DND-41 (cell line): ENCODE results near the gene XPNPEP3.

Source experiments
- ATAC-seq: fragments of 200-7000 bp; cut with Tn5 transposase; 3 replicates; pipeline ENCODE4 v1.9.1; 2021; ENCODE audit warnings: low read depth; ENCODE audit not compliant: insufficient read depth
- DNase-seq: peaks from one replicate; pipeline ENCODE4 v3.0.0-alpha.2; 2020
- H2AFZ ChIP-seq: 2 replicates; pipeline ENCODE4 v1.6.0; 2012; ENCODE audit warnings: low read depth, low read length
- H3K27ac ChIP-seq: 2 replicates; pipeline ENCODE4 v1.5.1; 2012; ENCODE audit warnings: low read length, inconsistent platforms
- H3K27me3 ChIP-seq: fragments of 200-600 bp; sonication (generic); 2 replicates; pipeline ENCODE4 v1.6.0; 2012; ENCODE audit warnings: low read length, mild to moderate bottlenecking, inconsistent platforms; ENCODE audit not compliant: insufficient read depth, poor library complexity
- H3K36me3 ChIP-seq: 2 replicates; pipeline ENCODE4 v1.5.1; 2012; ENCODE audit warnings: low read length, inconsistent platforms; ENCODE audit not compliant: insufficient read depth
- H3K4me1 ChIP-seq: 2 replicates; pipeline ENCODE4 v1.5.1; 2012; ENCODE audit warnings: mild to moderate bottlenecking, low read length; ENCODE audit not compliant: insufficient read depth
- H3K4me2 ChIP-seq: 2 replicates; pipeline ENCODE4 v1.6.0; 2012; ENCODE audit warnings: mild to moderate bottlenecking, moderate library complexity, low read length, inconsistent platforms; ENCODE audit not compliant: insufficient read depth
- H3K4me3 ChIP-seq, 2 experiments: fragments of 200-600 bp in 1 of 2; shearing (Covaris generic) in 1 of 2; 2 replicates each; pipeline ENCODE4 v1.5.1; 2012 to 2016; ENCODE audit warnings: inconsistent platforms in 2 of 2, low read length in 2 of 2, mild to moderate bottlenecking in 2 of 2, low read depth in 1 of 2, moderate library complexity in 1 of 2
- H3K79me2 ChIP-seq: 2 replicates; pipeline ENCODE4 v1.6.0; 2012; ENCODE audit warnings: low read length, inconsistent platforms; ENCODE audit not compliant: insufficient read depth
- H3K9ac ChIP-seq: 2 replicates; pipeline ENCODE4 v1.6.0; 2012; ENCODE audit warnings: low read depth, mild to moderate bottlenecking, inconsistent platforms, low read length, moderate library complexity
- H3K9me3 ChIP-seq: 2 replicates; pipeline ENCODE4 v1.5.1; 2012; ENCODE audit warnings: low read length, moderate library complexity, mild to moderate bottlenecking, inconsistent platforms; ENCODE audit not compliant: insufficient read depth, severe bottlenecking
- H4K20me1 ChIP-seq: 2 replicates; pipeline ENCODE4 v1.6.0; 2012; ENCODE audit warnings: low read length; ENCODE audit not compliant: insufficient read depth
- EZH2 ChIP-seq: IDR thresholded peaks from 3 replicates; pipeline ENCODE4 v1.6.1; 2012; ENCODE audit warnings: borderline replicate concordance, low read depth, mild to moderate bottlenecking, moderate library complexity, low read length, inconsistent platforms; ENCODE audit not compliant: severe bottlenecking
- TF ChIP-seq, protein P1 (sequence below): IDR thresholded peaks from 2 replicates; pipeline ENCODE4 v1.5.1; 2012; ENCODE audit warnings: borderline replicate concordance, low read length, moderate library complexity, mild to moderate bottlenecking; ENCODE audit not compliant: poor library complexity, severe bottlenecking; ENCODE audit errors: extremely low read depth

Gene XPNPEP3

DNA sequence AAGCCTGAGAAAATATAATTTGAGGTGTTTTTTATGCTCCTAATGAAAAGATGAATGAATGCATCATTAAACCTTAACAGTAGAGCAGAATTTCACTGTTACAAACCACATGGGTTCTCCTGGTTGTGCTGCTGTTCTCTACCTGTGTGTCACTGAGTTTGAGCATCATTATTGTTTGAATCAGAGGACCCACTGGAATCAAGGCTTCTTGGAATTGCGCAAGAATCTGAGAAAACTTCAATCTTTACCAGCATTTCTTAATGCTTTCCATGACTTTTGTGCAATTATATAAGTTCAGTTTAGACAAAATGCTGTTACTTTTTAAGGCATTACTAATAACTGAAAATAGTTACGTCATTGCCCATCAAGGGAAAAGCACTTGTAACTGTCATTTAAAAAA, 75.4 kb downstream of the XPNPEP3 start:
- no peak overlapping the region for H2AFZ ChIP-seq
- H3K27ac ChIP-seq, result no peak overlapping the region
- DNase-seq (no peak), ATAC-seq (no peak)
- H3K27me3 ChIP-seq, result no peaks in the 10 kb centered on the region
- H3K79me2 ChIP-seq, result no peaks in the 10 kb centered on the region
- no peaks in the 10 kb centered on the region; the same call in 1 of the 2 replicates for H3K36me3 ChIP-seq
- H3K9ac ChIP-seq, result no peak overlapping the region
- H3K4me2 ChIP-seq, result no peak overlapping the region
- H3K9me3 ChIP-seq, result no peaks in the 10 kb centered on the region
- no peaks in the 10 kb centered on the region for H3K4me1 ChIP-seq
- no peak overlapping the region for H3K4me3 ChIP-seq
- TF ChIP-seq, protein P1, sequence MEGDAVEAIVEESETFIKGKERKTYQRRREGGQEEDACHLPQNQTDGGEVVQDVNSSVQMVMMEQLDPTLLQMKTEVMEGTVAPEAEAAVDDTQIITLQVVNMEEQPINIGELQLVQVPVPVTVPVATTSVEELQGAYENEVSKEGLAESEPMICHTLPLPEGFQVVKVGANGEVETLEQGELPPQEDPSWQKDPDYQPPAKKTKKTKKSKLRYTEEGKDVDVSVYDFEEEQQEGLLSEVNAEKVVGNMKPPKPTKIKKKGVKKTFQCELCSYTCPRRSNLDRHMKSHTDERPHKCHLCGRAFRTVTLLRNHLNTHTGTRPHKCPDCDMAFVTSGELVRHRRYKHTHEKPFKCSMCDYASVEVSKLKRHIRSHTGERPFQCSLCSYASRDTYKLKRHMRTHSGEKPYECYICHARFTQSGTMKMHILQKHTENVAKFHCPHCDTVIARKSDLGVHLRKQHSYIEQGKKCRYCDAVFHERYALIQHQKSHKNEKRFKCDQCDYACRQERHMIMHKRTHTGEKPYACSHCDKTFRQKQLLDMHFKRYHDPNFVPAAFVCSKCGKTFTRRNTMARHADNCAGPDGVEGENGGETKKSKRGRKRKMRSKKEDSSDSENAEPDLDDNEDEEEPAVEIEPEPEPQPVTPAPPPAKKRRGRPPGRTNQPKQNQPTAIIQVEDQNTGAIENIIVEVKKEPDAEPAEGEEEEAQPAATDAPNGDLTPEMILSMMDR, result no peak
- TF ChIP-seq EZH2, result no peak
- no peaks in the 10 kb centered on the region for H4K20me1 ChIP-seq

DNA sequence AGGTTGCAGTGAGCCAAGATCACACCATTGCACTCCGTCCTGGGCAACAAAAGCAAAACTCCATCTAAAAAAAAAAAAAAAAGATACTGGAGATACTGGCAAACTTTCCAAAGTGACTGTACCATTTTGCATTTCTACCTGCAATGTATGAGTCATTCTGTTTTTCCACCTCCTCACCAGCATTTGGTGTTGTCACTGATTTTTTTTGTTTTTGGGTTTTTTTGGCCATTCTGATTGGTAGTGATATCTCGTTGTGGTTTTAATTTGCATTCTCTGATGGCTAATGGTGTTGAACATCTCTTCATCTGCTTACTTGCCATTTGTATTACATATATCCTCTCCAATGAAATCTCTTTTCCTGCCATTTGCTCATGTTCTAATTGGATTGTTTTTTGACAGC, 82.3 kb downstream of the XPNPEP3 start:
- no peaks in the 10 kb centered on the region for H3K36me3 ChIP-seq
- TF ChIP-seq, protein P1, result no peak
- no peak for TF ChIP-seq EZH2
- no peak overlapping the region for H3K27ac ChIP-seq
- H4K20me1 ChIP-seq, result no peaks in the 10 kb centered on the region
- no peak for DNase-seq
- H3K9me3 ChIP-seq, result no peaks in the 10 kb centered on the region
- H3K4me3 ChIP-seq, result no peak overlapping the region
- no peaks in the 10 kb centered on the region for H3K79me2 ChIP-seq
- no peak for ATAC-seq
- no peak overlapping the region for H3K9ac ChIP-seq
- H3K27me3 ChIP-seq, result no peaks in the 10 kb centered on the region
- no peak overlapping the region for H3K4me2 ChIP-seq
- no peak overlapping the region for H2AFZ ChIP-seq
- no peaks in the 10 kb centered on the region for H3K4me1 ChIP-seq

- H3K27me3 ChIP-seq, result no peaks in the 10 kb centered on the region
- no peaks in the 10 kb centered on the region for H3K9me3 ChIP-seq
- H3K4me3 ChIP-seq, result peak within 1 kb of the TSS; percentile 81 to 84
- DNase-seq (peak; percentile 98), ATAC-seq (peak; percentile 89)
- H2AFZ ChIP-seq, result peak within 1 kb of the TSS; percentile 94
- peak within 1 kb of the TSS; percentile 100 for H3K4me2 ChIP-seq
- peak within 1 kb of the TSS; percentile 99 for H3K27ac ChIP-seq
- peaks cover 50% of the 10 kb centered on the region for H3K79me2 ChIP-seq
- peak within 1 kb of the TSS; percentile 92 for H3K9ac ChIP-seq
- H4K20me1 ChIP-seq, result peaks cover 6% of the 10 kb centered on the region; the same call in 1 of the 2 replicates
- H3K36me3 ChIP-seq, result peaks cover 32% of the 10 kb centered on the region
- H3K4me1 ChIP-seq, result peaks cover 31% of the 10 kb centered on the region
- TF ChIP-seq, protein P1, result no peak
- TF ChIP-seq EZH2, result no peak
Observed at GRCh38 chr22:40950962-40951794, 94.2 kb downstream of the XPNPEP3 start, which contains the start of gene RBX1. Gene RBX1, plus strand, starts transcription at chr22:40951378. Its CDS starts 21 bp downstream, at chr22:40951399.
